GM13976 (cell line): ENCODE data around the gene APOL6.
"Not testable (repeated sequence)": the region's sequence is repeated elsewhere in the genome, so short reads cannot be mapped to it uniquely, and the experiment has no call there.

Experiments used
- DNase-seq: peaks from one replicate; pipeline ENCODE4 v3.0.0; 2012; ENCODE audit warnings: low spot score
- CTCF ChIP-seq: IDR thresholded peaks from 2 replicates; pipeline ENCODE4 v1.5.1; 2012; ENCODE audit warnings: borderline replicate concordance, mild to moderate bottlenecking; ENCODE audit not compliant: insufficient read depth; ENCODE audit errors: extremely low read depth, missing control alignments, control extremely low read depth
- in situ Hi-C: fragments of 300-500 bp; cut with MboI; formaldehyde crosslinking; loops from one replicate; pipeline ENCODE4 v1.12.0; 2022; ENCODE audit warnings: low sequenced_read_pairs, mixed read lengths, inconsistent platforms; ENCODE audit not compliant: unreplicated experiment

APOL6 gene

GRCh38 chr22:35663371-35663770, 15.1 kb downstream of the APOL6 start:
- in situ Hi-C loops: no loop called here
- no peak for TF ChIP-seq CTCF
- DNase-seq: no peak

- no peak for TF ChIP-seq CTCF
Observed at GRCh38 chr22:35664955-35665587, 16.8 kb downstream of the APOL6 start.

GRCh38 chr22:35666699-35667098, 18.5 kb downstream of the APOL6 start:
- DNase-seq, in situ Hi-C loops: not testable (repeated sequence)

More at GRCh38 chr22:35664955-35665587, 16.8 kb downstream of the APOL6 start:
- DNase-seq: no peak
- in situ Hi-C loops: no loop called here

- DNase-seq: no peak
- in situ Hi-C loops: no loop called here
- no peak for TF ChIP-seq CTCF
Observed at GRCh38 chr22:35674335-35674734, 26.1 kb downstream of the APOL6 start.

GRCh38 chr22:35676065-35676464, 27.8 kb downstream of the APOL6 start:
- in situ Hi-C loops, DNase-seq: not testable (repeated sequence)

- TF ChIP-seq CTCF: no peak
- in situ Hi-C loops: no loop called here
- no peak for DNase-seq
Observed at GRCh38 chr22:35677460-35678187, 29.4 kb downstream of the APOL6 start.

- DNase-seq: no peak
- TF ChIP-seq CTCF: no peak
- in situ Hi-C loops: no loop called here
Observed at GRCh38 chr22:35678836-35679235, 30.6 kb downstream of the APOL6 start.

GRCh38 chr22:35679492-35679891, 31.2 kb downstream of the APOL6 start:
- DNase-seq, in situ Hi-C loops: not testable (repeated sequence)
